NCI-H2107 treated with DMSO at 0.1 percent for 48 hours (cell line): ENCODE data around the gene OTOP1.
"Not testable (repeated sequence)": the region's sequence is repeated elsewhere in the genome, so short reads cannot be mapped to it uniquely, and the experiment has no call there.

Experiments
- DNase-seq: peaks from one replicate; lab custom pipeline; 2025; ENCODE audit not compliant: unreplicated experiment; lab: John Stamatoyannopoulos, UW

Gene OTOP1

DNA sequence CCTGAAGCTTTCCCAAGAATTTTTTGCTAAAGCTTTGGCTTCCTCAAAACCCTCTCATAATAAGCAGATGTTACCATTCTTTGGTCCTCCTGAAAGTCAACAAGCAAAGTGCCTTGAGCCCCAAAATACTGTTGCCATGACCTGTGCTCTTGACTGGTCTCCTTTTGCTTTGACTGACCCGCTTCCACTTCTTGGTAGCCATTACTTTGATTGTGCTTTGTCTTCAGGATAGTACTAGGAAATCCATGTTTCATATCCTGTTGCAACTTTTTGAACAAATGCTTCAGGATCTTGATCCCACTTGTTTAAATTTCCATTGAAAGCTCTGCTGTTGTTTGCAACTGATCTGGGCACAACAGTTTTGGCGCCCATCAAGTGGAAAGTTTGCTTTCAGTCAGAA is 6.9 kb upstream of the OTOP1 start:
- DNase-seq: no peak

DNA sequence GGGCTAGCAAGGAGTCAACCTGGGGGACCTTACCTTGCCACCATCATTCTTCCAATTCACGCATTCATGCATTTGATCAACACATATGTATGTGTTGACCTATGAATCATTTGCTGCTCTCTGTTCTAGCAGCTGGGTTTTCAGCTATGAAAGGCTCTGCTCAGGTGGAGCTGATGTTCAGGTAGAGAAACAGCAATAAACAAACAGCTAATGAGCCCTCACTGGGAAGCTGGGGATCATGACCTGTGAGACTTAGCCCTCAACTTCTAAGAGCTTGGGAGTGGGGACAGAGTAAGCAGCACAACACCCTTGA is 1.6 kb upstream of the OTOP1 start:
- no peak for DNase-seq

- DNase-seq: no peak
These were observed 1.0 kb upstream of the OTOP1 start for GRCh38 chr4:4227510-4228355.

DNA sequence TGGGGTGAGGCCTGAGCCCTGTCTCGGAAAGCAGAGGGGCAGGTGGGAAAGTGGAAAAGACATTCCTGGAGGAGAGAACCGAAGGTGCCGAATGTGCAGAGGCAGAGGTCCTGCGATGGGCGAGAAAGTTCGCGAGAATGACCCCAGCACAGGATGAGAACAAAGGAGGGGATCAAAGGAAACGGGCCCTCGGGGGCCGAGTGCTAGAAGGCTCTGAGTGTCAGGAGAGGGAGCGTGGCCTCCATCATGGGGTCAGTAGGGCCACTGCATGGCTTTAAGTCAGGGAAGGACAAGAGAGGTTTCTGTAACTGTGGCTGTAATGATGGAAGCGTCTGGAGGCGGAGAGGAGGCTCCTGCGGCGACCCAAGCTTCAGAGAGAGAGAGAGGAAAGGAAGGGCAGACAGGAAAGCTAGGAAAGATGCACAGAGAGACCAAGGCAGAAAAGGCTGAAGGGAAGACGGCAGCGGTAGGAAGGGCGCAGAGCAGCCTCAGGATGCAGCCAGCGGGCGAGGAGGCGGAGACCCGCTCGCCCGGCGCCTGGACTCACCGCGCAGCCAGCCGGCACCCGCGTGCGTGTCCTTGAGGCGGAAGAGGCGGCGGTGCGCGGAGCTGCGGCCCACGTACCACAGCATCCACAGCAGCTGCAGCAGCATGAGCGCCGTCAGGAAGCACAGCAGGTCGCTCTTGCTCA is 669 bp downstream of the OTOP1 start:
- no peak for DNase-seq

- no peak for DNase-seq
These were observed 9.6 kb downstream of the OTOP1 start for GRCh38 chr4:4217113-4217512.

GRCh38 chr4:4216648-4217047 is 10.1 kb downstream of the OTOP1 start:
- DNase-seq: no peak

GRCh38 chr4:4213674-4214073 is 13.1 kb downstream of the OTOP1 start:
- not testable (repeated sequence) for DNase-seq

DNA sequence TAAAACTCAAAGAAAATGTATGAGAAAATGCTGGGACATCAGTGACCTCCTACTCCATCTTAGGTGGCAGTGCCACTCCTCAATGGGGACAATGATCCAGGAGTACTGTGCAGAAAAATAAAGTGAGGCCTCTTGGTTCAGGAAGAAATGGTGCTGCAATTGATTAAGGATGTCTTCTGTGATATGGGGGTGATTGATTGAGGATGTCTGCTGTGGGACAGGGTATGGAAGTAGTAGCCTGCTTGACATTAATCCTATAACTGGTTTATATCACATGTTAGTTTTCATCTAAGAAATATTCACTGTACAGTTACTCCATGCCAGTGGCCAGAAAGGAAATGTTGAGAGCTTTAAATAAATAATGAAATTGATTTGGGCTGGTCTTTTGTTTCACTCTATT is 20.5 kb downstream of the OTOP1 start:
- DNase-seq: no peak

DNA sequence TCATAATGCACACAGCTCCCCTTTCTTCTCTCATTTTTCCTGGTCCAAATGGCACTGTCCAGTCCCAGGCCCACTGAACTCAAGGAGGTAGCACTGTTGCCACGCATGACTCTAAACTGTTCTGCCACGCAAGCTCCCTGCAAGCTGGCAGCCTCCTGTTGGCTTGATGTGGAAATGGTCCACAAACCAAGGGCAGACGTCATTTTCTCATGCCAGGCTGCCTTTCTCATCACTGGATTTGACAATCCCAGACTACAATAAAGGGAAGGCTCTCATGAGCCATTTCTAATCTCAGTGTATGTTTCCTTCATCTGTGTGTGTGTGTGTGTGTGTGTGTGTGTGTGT is 22.4 kb downstream of the OTOP1 start:
- DNase-seq: no peak

- DNase-seq: no peak
These were observed 22.9 kb downstream of the OTOP1 start for GRCh38 chr4:4203688-4204400.

- DNase-seq: no peak
These were observed 24.2 kb downstream of the OTOP1 start for GRCh38 chr4:4202510-4202909.

GRCh38 chr4:4200624-4201023 is 26.1 kb downstream of the OTOP1 start:
- no peak for DNase-seq

DNA sequence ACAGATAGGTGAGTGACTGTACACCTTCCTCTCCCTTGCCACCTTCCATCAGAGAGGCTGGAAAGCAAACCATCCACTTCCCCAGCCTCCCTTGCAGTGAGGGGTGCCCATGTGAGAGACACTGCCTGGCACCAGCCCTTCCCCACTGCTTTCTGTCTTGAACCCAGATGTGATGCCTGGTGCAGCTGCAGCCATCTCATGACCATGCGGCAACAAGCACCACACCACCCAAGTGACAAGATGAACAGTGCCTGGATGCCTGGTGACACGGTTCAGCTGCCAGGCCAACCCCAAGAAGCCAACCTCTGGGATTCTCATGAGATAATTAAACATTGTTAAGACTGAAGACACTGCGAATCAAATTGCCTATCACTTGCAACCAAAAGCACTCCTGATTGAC is 31.4 kb downstream of the OTOP1 start:
- no peak for DNase-seq

DNA sequence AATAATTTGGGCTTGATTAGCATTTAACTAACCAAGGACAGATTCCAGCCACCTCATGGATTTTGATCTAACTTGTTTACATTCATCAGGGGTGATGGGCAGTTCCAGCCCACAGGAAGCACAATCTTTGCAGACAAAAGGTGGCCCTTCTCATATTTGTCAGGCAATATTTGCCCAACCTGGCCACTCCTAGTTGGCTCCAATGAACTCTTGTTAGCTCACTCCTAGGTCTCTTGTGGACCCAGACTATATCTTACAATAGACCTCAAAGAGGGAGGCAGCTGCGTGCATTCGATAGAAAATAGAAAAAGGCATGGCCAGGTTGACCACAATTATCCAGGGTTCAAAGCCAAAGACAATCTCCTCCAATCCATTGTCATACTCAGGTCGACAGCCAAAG is 38.2 kb downstream of the OTOP1 start:
- DNase-seq: not testable (repeated sequence)

- DNase-seq: no peak
These were observed 41.2 kb downstream of the OTOP1 start for GRCh38 chr4:4185528-4185927.

- DNase-seq: no peak
These were observed 43.7 kb downstream of the OTOP1 start for GRCh38 chr4:4182835-4183568.

DNA sequence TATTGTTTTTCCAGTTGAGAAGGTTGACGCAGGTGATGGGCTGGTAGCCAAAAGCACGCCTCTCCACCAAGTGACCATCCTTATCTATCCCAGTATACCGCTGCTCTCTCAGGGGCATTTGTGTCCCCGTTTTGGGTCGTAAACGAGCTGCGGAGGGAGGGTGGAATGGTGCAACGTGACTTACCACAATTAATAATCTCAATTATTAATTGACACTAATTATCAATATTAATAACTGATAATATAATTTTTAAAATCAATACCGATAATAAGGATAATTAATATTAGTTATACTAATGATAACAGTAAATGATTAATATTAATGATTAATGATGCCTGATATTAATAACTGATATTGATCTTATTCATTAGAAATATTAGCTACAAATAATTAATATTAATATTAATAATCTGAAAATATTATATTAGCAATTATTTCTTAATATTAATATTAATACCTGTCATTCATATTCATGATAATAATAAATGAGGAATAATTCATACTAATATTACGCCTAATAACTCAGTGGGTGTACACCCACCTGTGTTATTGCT is 56.1 kb downstream of the OTOP1 start:
- DNase-seq: no peak

DNA sequence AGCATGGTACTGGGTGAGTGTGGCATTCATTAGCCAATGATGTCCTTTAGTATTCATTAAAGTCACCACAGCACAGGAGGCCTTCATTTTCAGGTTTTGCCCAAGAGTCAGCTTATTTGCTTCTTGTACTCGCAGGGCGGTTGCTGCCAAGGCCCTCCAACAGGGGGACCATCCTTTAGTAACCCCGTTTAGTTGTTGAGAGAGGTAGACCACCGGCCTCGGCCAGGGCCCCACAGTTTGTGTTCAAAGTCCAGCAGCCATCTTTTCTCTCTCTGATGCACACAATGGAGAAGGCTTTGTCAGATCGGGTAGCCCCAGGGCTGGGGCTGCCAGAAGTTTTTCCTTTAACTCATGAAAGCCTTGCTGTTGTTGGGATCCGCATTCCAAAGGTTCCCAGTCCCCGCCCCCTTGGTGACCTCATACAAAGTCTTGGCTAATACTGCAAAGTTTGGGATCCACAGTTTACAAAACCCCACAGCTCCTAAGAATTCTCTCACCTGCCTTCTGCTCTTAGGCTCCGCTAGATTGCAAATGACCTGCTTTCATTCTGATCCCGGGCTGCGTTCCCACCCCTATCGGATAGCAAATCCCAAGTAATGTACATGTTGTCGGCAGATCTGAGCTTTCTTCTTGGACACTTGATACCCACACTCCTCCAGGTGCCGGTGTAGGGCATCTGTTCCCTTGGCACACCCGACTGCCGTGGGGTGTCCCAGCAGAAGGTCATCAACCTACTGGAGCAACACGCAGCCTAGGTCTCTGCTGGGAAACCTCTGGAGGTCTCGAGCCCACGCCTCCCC is 58.5 kb downstream of the OTOP1 start:
- peak; percentile 6 for DNase-seq

- not testable (repeated sequence) for DNase-seq
These were observed 59.7 kb downstream of the OTOP1 start for GRCh38 chr4:4166986-4167385.

GRCh38 chr4:4165701-4166392 is 60.9 kb downstream of the OTOP1 start:
- DNase-seq: not testable (repeated sequence)
